Ovary (tissue), 3 donors: Measurements from ENCODE around the gene PAQR5.

Experiments used
- EP300 ChIP-seq: sonication (generic); formaldehyde crosslinking; IDR thresholded peaks from one replicate; pipeline ENCODE4 v1.6.1; 2017; ENCODE audit warnings: antibody characterized with exemption
- POLR2A ChIP-seq: fragments of 450-650 bp; IDR thresholded peaks from one replicate; pipeline ENCODE4 v1.6.1; 2017; ENCODE audit warnings: antibody characterized with exemption, mild to moderate bottlenecking, moderate library complexity
- TF ChIP-seq, protein P1 (sequence below), 3 donors: fragments of 450-650 bp in 2 of 3; fragments of 200-600 bp in 1 of 3; IDR thresholded peaks; one replicate each; pipeline versions ENCODE4 v1.5.1 to v1.8.0; 2016 to 2022; ENCODE audit warnings: antibody characterized with exemption in 3 of 3, mild to moderate bottlenecking in 1 of 3
- donor health status: DM: no; HTN: no; CAD: no.

DNA sequence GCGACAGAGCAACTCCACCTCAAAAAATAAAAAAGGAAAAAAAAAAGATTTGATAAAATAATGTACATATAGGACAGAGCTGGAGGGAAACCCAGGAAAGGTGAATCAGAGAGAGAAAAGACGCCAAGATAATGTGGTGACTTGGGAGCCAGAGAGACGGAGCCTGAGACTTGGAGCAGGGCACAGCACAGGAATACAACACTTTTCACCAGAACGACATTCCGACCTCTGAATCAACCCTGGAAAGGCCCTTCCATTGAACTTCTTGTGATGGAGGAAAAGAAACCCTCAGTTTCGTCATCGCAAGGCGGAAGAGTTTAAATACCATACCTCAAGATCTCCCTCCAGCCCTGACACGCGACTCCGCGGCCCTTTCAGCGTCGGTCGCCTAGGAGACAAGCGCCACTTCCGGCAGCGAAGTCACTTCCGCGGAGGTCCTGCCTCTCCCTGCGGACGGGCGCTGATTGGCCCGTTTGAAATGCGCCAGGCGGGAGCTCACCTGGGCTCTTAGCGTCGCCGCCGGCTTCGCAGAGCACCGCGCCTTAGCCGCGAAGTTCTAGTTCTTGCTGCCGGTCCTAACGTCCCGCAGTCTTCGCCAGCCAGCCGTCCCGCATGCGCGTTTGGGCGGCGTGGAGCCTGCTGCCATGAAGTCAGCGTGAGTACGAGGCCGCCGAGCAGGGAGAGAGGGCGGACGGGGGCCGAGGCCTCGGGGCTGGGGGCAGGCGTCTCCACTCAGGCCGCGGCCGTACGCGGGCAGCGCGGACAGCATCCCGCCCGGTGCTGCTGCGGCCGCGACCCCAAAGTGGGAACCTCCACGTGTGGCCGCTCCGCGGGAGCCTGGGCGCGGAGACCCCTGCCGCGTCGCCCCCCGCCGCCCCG is 115.3 kb downstream of the PAQR5 start, which contains the start of gene KIF23:
- TF ChIP-seq, protein P1, sequence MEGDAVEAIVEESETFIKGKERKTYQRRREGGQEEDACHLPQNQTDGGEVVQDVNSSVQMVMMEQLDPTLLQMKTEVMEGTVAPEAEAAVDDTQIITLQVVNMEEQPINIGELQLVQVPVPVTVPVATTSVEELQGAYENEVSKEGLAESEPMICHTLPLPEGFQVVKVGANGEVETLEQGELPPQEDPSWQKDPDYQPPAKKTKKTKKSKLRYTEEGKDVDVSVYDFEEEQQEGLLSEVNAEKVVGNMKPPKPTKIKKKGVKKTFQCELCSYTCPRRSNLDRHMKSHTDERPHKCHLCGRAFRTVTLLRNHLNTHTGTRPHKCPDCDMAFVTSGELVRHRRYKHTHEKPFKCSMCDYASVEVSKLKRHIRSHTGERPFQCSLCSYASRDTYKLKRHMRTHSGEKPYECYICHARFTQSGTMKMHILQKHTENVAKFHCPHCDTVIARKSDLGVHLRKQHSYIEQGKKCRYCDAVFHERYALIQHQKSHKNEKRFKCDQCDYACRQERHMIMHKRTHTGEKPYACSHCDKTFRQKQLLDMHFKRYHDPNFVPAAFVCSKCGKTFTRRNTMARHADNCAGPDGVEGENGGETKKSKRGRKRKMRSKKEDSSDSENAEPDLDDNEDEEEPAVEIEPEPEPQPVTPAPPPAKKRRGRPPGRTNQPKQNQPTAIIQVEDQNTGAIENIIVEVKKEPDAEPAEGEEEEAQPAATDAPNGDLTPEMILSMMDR (IDR thresholded peaks at IDR 0.05), result no peak
- TF ChIP-seq POLR2A (no peak), EP300 (no peak)
